PC-3 (cell line): ENCODE data around the gene EVPL. TPM values are rescaled to one million over a fixed set of nuclear protein-coding genes. Genes with fewer than 3 reads are reported as not detected.

Experiments used
- ATAC-seq: fragments of 200-7000 bp; cut with Tn5 transposase; 2 replicates; pipeline ENCODE4 v1.9.1; 2020; ENCODE audit warnings: mild to moderate bottlenecking, moderate library complexity
- BruUV-seq: library from RNA; stranded (reverse); fragments of 400-500 nt; replicated peaks from 2 replicates; lab custom pipeline; 2021; lab: Mats Ljungman, UMichigan
- CTCF ChIA-PET: fragments of 300-600 bp; sonication (Branson Sonifier 250); formaldehyde crosslinking; loops from one replicate; lab custom pipeline; 2022; ENCODE audit warnings: antibody characterized with exemption; lab: Charles Lee
- POLR2A ChIA-PET: fragments of 300-600 bp; sonication (Branson Sonifier 250); formaldehyde crosslinking; loops from one replicate; lab custom pipeline; 2022; ENCODE audit warnings: antibody characterized with exemption; ENCODE audit not compliant: unreplicated experiment; lab: Charles Lee
- DNase-seq: peaks from one replicate; pipeline ENCODE4 v3.0.0-alpha.2; 2015
- H2AFZ ChIP-seq: fragments of 300-600 bp; sonication (generic); 2 replicates; pipeline ENCODE4 v1.6.0; 2016; ENCODE audit warnings: antibody characterized with exemption, low read length
- H3F3A ChIP-seq: fragments of 300-600 bp; sonication (generic); one replicate; pipeline ENCODE4 v1.6.0; 2017; ENCODE audit warnings: antibody characterized with exemption, low read length, control low read depth, mild to moderate bottlenecking; ENCODE audit not compliant: unreplicated experiment
- H3K27ac ChIP-seq: fragments of 300-600 bp; sonication (generic); 2 replicates; pipeline ENCODE4 v1.5.1; 2016; ENCODE audit warnings: mild to moderate bottlenecking, low read length
- H3K27me3 ChIP-seq: fragments of 300-600 bp; sonication (generic); 2 replicates; pipeline ENCODE4 v1.6.1; 2016; ENCODE audit warnings: low read length, mixed read lengths
- H3K36me3 ChIP-seq: fragments of 300-600 bp; sonication (generic); 2 replicates; pipeline ENCODE4 v1.6.1; 2016; ENCODE audit warnings: low read depth, mixed run types, low read length, mixed read lengths
- H3K4me1 ChIP-seq: fragments of 300-600 bp; sonication (generic); 2 replicates; pipeline ENCODE4 v1.5.1; 2016; ENCODE audit warnings: low read length; ENCODE audit not compliant: insufficient read depth
- H3K4me2 ChIP-seq: fragments of 300-600 bp; sonication (generic); 2 replicates; pipeline ENCODE4 v1.6.0; 2016; ENCODE audit warnings: low read length
- H3K4me3 ChIP-seq: fragments of 300-600 bp; sonication (generic); 2 replicates; pipeline ENCODE4 v1.5.1; 2016; ENCODE audit warnings: mild to moderate bottlenecking, low read length, mixed read lengths
- H3K79me2 ChIP-seq: fragments of 300-600 bp; sonication (generic); 2 replicates; pipeline ENCODE4 v1.6.1; 2017; ENCODE audit warnings: low read length, mixed read lengths
- H3K9ac ChIP-seq: fragments of 300-600 bp; sonication (generic); 2 replicates; pipeline ENCODE4 v1.6.0; 2016; ENCODE audit warnings: mild to moderate bottlenecking, low read length
- H3K9me2 ChIP-seq: fragments of 300-600 bp; sonication (generic); replicated peaks from 2 replicates; pipeline ENCODE4 v1.6.1; 2016; ENCODE audit warnings: mixed run types, low read length, mixed read lengths
- H3K9me3 ChIP-seq: fragments of 300-600 bp; sonication (generic); 2 replicates; pipeline ENCODE4 v1.6.1; 2016; ENCODE audit warnings: low read length, mixed read lengths
- H4K20me1 ChIP-seq: fragments of 300-600 bp; sonication (generic); 2 replicates; pipeline ENCODE4 v1.6.1; 2016; ENCODE audit warnings: low read length, mixed read lengths
- EZH2 ChIP-seq: fragments of 300-600 bp; sonication (generic); IDR thresholded peaks from one replicate; pipeline ENCODE4 v1.6.1; 2017; ENCODE audit warnings: antibody characterized with exemption, mild to moderate bottlenecking, low read length; ENCODE audit not compliant: unreplicated experiment
- EZH2phosphoT487 ChIP-seq: fragments of 300-600 bp; sonication (generic); IDR thresholded peaks from 2 replicates; pipeline ENCODE4 v1.6.1; 2018; ENCODE audit warnings: mild to moderate bottlenecking, antibody characterized with exemption, low read length, borderline replicate concordance
- intact Hi-C: fragments of 100-400 bp; cut with micrococcal nuclease; formaldehyde crosslinking; loops from 2 replicates; pipeline ENCODE4 v1.9.0; 2023
- total RNA-seq: library from RNA; depleted of rRNA; stranded (reverse); fragments of >200 nt; gene quantifications from 2 replicates; pipeline ENCODE4 v1.2.3, GENCODE V29; 2014
- TF ChIP-seq, protein P1 (sequence below): fragments of 300-600 bp; sonication (generic); conservative IDR thresholded peaks from 2 replicates; pipeline ENCODE4 v1.5.1; 2017; ENCODE audit warnings: antibody characterized with exemption, low read depth, mild to moderate bottlenecking, low read length

The EVPL gene
- total RNA-seq, 1 experiment from 2014 or later: 38.8 TPM

- Histone ChIP-seq H3K4me2 (no peak overlapping the region), H3F3A (no peaks in the 10 kb centered on the region), H3K9ac (no peak overlapping the region), H3K4me3 (no peak overlapping the region), H4K20me1 (no peaks in the 10 kb centered on the region), H3K36me3 (peaks cover 24% of the 10 kb centered on the region; the same call in 1 of the 2 replicates), H3K4me1 (no peaks in the 10 kb centered on the region), H3K79me2 (no peaks in the 10 kb centered on the region), H3K9me2 (no peaks in the 10 kb centered on the region), H2AFZ (no peak overlapping the region), H3K27ac (no peak overlapping the region), H3K9me3 (no peaks in the 10 kb centered on the region), H3K27me3 (no peaks in the 10 kb centered on the region)
- peak; percentile 1 for DNase-seq
- TF ChIP-seq EZH2 (no peak), EZH2phosphoT487 (no peak)
- TF ChIP-seq, protein P1, sequence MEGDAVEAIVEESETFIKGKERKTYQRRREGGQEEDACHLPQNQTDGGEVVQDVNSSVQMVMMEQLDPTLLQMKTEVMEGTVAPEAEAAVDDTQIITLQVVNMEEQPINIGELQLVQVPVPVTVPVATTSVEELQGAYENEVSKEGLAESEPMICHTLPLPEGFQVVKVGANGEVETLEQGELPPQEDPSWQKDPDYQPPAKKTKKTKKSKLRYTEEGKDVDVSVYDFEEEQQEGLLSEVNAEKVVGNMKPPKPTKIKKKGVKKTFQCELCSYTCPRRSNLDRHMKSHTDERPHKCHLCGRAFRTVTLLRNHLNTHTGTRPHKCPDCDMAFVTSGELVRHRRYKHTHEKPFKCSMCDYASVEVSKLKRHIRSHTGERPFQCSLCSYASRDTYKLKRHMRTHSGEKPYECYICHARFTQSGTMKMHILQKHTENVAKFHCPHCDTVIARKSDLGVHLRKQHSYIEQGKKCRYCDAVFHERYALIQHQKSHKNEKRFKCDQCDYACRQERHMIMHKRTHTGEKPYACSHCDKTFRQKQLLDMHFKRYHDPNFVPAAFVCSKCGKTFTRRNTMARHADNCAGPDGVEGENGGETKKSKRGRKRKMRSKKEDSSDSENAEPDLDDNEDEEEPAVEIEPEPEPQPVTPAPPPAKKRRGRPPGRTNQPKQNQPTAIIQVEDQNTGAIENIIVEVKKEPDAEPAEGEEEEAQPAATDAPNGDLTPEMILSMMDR: no peak
- ChIA-PET CTCF (no interaction called here), POLR2A (interaction anchor here (0.6 kb wide), 1 partner anchor 912 kb away, joined by 5 read pairs; no protein-coding TSS in a partner anchor)
- BruUV-seq: no TSS peak
- no peak for ATAC-seq
- intact Hi-C loops: no loop called here
These were observed 19.8 kb downstream of the EVPL start for GRCh38 chr17:76007131-76007849.

GRCh38 chr17:76005263-76006149 lies 21.6 kb downstream of the EVPL start:
- BruUV-seq: no TSS peak
- Histone ChIP-seq H3K27ac (no peak overlapping the region), H3F3A (no peaks in the 10 kb centered on the region), H3K9me2 (no peaks in the 10 kb centered on the region), H3K9ac (no peak overlapping the region), H3K4me3 (no peak overlapping the region), H4K20me1 (no peaks in the 10 kb centered on the region), H3K9me3 (no peaks in the 10 kb centered on the region), H3K4me2 (no peak overlapping the region), H3K4me1 (no peaks in the 10 kb centered on the region), H3K27me3 (no peaks in the 10 kb centered on the region), H3K79me2 (no peaks in the 10 kb centered on the region), H3K36me3 (peaks cover 15% of the 10 kb centered on the region; the same call in 1 of the 2 replicates), H2AFZ (no peak overlapping the region)
- POLR2A ChIA-PET: interaction anchor here (0.5 kb wide), 1 partner anchor 67 kb away, joined by 9 read pairs; the partner anchor contains the start of gene SRP68
- intact Hi-C loops: loop anchor here (1.0 kb wide), 1 partner anchor 100 kb away; no protein-coding TSS in a partner anchor
- DNase-seq: peak; percentile 93
- CTCF ChIA-PET: interaction anchor here (0.6 to 1.4 kb wide), 4 partner anchors 9 to 150 kb away, joined by 4 to 12 read pairs (median 8); partner anchors contain the start of genes MRPL38 and WBP2
- ATAC-seq: peak; percentile 76
- TF ChIP-seq, protein P1: peak; percentile 97
- no peak for TF ChIP-seq EZH2
- no peak for TF ChIP-seq EZH2phosphoT487
